Stimulated activated naive B cell treated with anti-CD40 and anti-IgM and Interleukin-4, amounts not matched to agents 10 μg/mL and 1 μg/mL and 100 μg/mL, for 72 hours (primary cell): ENCODE data around the gene LYZL4.

Source experiments
- ATAC-seq, 2 donors: fragments of 150-1000 bp; cut with Tn5 transposase; replicated peaks; 2 replicates each; pipeline ENCODE4 v1.10.0; 2021; ENCODE audit warnings: moderate library complexity in 1 of 2
- DNase-seq: peaks from one replicate; pipeline ENCODE4 v3.0.0; 2021
- H3K27ac Mint-ChIP-seq: one replicate; pipeline ENCODE4 v1.8.0; 2022; ENCODE audit warnings: mild to moderate bottlenecking, mixed read lengths
- H3K27me3 Mint-ChIP-seq, 2 donors: one replicate each; pipeline ENCODE4 v1.8.0; 2022; ENCODE audit warnings: mixed read lengths in 2 of 2
- H3K36me3 Mint-ChIP-seq, 2 donors: one replicate each; pipeline ENCODE4 v1.8.0; 2022; ENCODE audit warnings: mixed read lengths in 2 of 2, mild to moderate bottlenecking in 1 of 2
- H3K4me1 Mint-ChIP-seq, 2 donors: one replicate each; pipeline ENCODE4 v1.8.0; 2022; ENCODE audit warnings: mixed read lengths in 2 of 2, mild to moderate bottlenecking in 1 of 2
- H3K4me3 Mint-ChIP-seq, 2 donors: one replicate each; pipeline ENCODE4 v1.8.0; 2022; ENCODE audit warnings: mild to moderate bottlenecking in 2 of 2, mixed read lengths in 2 of 2, moderate library complexity in 1 of 2
- H3K9me3 Mint-ChIP-seq, 2 donors: one replicate each; pipeline ENCODE4 v1.8.0; 2022; ENCODE audit warnings: mixed read lengths in 2 of 2, mild to moderate bottlenecking in 1 of 2

Gene LYZL4

GRCh38 chr3:42439261-42440115 lies 29.1 kb upstream of the LYZL4 start:
- peaks cover 29 to 46% of the 10 kb centered on the region in 2 donors for H3K27me3 Mint-ChIP-seq
- H3K27ac Mint-ChIP-seq: no peak overlapping the region
- H3K36me3 Mint-ChIP-seq: no peaks in the 10 kb centered on the region
- no peak for DNase-seq
- no peak overlapping the region for H3K4me3 Mint-ChIP-seq
- no peak for ATAC-seq
- H3K4me1 Mint-ChIP-seq: no peaks in the 10 kb centered on the region
- H3K9me3 Mint-ChIP-seq: peaks cover 0 to 3% of the 10 kb centered on the region in 2 donors

- ATAC-seq (peak in 1 of 2 donors; percentile 25), DNase-seq (no peak)
- Mint-ChIP-seq H3K27me3 (peaks cover 23 to 44% of the 10 kb centered on the region in 2 donors), H3K9me3 (peaks cover 0 to 3% of the 10 kb centered on the region in 2 donors), H3K27ac (no peak overlapping the region), H3K4me1 (no peaks in the 10 kb centered on the region), H3K4me3 (no peak overlapping the region), H3K36me3 (no peaks in the 10 kb centered on the region)
These were observed 28.3 kb upstream of the LYZL4 start for GRCh38 chr3:42438758-42439157.

- peak; percentile 87 to 94 for ATAC-seq
- peaks cover 20 to 38% of the 10 kb centered on the region in 2 donors for H3K27me3 Mint-ChIP-seq
- peaks cover 0 to 6% of the 10 kb centered on the region in 2 donors for H3K9me3 Mint-ChIP-seq
- no peaks in the 10 kb centered on the region for H3K36me3 Mint-ChIP-seq
- H3K4me3 Mint-ChIP-seq: no peak overlapping the region
- DNase-seq: no peak
- no peak overlapping the region for H3K27ac Mint-ChIP-seq
- no peaks in the 10 kb centered on the region for H3K4me1 Mint-ChIP-seq
These were observed 27.8 kb upstream of the LYZL4 start for GRCh38 chr3:42438193-42438592.

GRCh38 chr3:42434777-42435380 lies 24.5 kb upstream of the LYZL4 start:
- no peak overlapping the region for H3K4me3 Mint-ChIP-seq
- peaks cover 29 to 41% of the 10 kb centered on the region in 2 donors for H3K27me3 Mint-ChIP-seq
- H3K36me3 Mint-ChIP-seq: peaks cover 2 to 7% of the 10 kb centered on the region in 2 donors
- DNase-seq: no peak
- no peaks in the 10 kb centered on the region for H3K4me1 Mint-ChIP-seq
- no peak overlapping the region for H3K27ac Mint-ChIP-seq
- H3K9me3 Mint-ChIP-seq: peaks cover 9 to 16% of the 10 kb centered on the region in 2 donors
- no peak for ATAC-seq

- ATAC-seq (no peak), DNase-seq (no peak)
- Mint-ChIP-seq H3K9me3 (peaks cover 9 to 16% of the 10 kb centered on the region in 2 donors), H3K27ac (no peak overlapping the region), H3K4me1 (no peaks in the 10 kb centered on the region), H3K36me3 (peaks cover 2 to 7% of the 10 kb centered on the region in 2 donors), H3K4me3 (no peak overlapping the region), H3K27me3 (peaks cover 46 to 47% of the 10 kb centered on the region in 2 donors)
These were observed 22.1 kb upstream of the LYZL4 start for GRCh38 chr3:42432485-42432884.

- Mint-ChIP-seq H3K27me3 (peaks cover 46% of the 10 kb centered on the region in 2 donors), H3K36me3 (peaks cover 2 to 7% of the 10 kb centered on the region in 2 donors), H3K4me1 (no peaks in the 10 kb centered on the region), H3K27ac (no peak overlapping the region), H3K4me3 (no peak overlapping the region), H3K9me3 (peaks cover 9 to 12% of the 10 kb centered on the region in 2 donors)
- no peak for ATAC-seq
- DNase-seq: no peak
These were observed 20.5 kb upstream of the LYZL4 start for GRCh38 chr3:42430781-42431532.

- DNase-seq: no peak
- Mint-ChIP-seq H3K27me3 (peaks cover 46% of the 10 kb centered on the region in 2 donors), H3K27ac (no peak overlapping the region), H3K9me3 (peaks cover 9 to 12% of the 10 kb centered on the region in 2 donors), H3K4me1 (no peaks in the 10 kb centered on the region), H3K4me3 (no peak overlapping the region), H3K36me3 (peaks cover 2 to 7% of the 10 kb centered on the region in 2 donors)
- no peak for ATAC-seq
These were observed 18.4 kb upstream of the LYZL4 start for GRCh38 chr3:42428830-42429229.

GRCh38 chr3:42425736-42426407 lies 15.5 kb upstream of the LYZL4 start:
- Mint-ChIP-seq H3K9me3 (no peaks in the 10 kb centered on the region), H3K36me3 (no peaks in the 10 kb centered on the region), H3K4me1 (no peaks in the 10 kb centered on the region), H3K27me3 (peaks cover 26% of the 10 kb centered on the region in 2 donors), H3K27ac (no peak overlapping the region), H3K4me3 (no peak overlapping the region)
- no peak for ATAC-seq
- DNase-seq: no peak

- H3K9me3 Mint-ChIP-seq: no peaks in the 10 kb centered on the region
- no peak overlapping the region for H3K4me3 Mint-ChIP-seq
- H3K27ac Mint-ChIP-seq: no peak overlapping the region
- ATAC-seq (no peak), DNase-seq (no peak)
- H3K36me3 Mint-ChIP-seq: no peaks in the 10 kb centered on the region
- peaks cover 23% of the 10 kb centered on the region in 2 donors for H3K27me3 Mint-ChIP-seq
- no peaks in the 10 kb centered on the region for H3K4me1 Mint-ChIP-seq
These were observed 14.5 kb upstream of the LYZL4 start for GRCh38 chr3:42424911-42425310.

GRCh38 chr3:42421818-42422796 lies 11.7 kb upstream of the LYZL4 start:
- H3K9me3 Mint-ChIP-seq: no peaks in the 10 kb centered on the region
- no peaks in the 10 kb centered on the region for H3K36me3 Mint-ChIP-seq
- DNase-seq (no peak), ATAC-seq (no peak)
- no peak overlapping the region for H3K27ac Mint-ChIP-seq
- peaks cover 3 to 12% of the 10 kb centered on the region in 2 donors for H3K27me3 Mint-ChIP-seq
- no peak overlapping the region for H3K4me3 Mint-ChIP-seq
- H3K4me1 Mint-ChIP-seq: no peaks in the 10 kb centered on the region

GRCh38 chr3:42419563-42419962 lies 9.2 kb upstream of the LYZL4 start:
- ATAC-seq: no peak

GRCh38 chr3:42412526-42413155 lies 2.2 kb upstream of the LYZL4 start:
- Mint-ChIP-seq H3K4me3 (no peak overlapping the region), H3K27me3 (peaks cover 28 to 63% of the 10 kb centered on the region in 2 donors), H3K9me3 (no peaks in the 10 kb centered on the region), H3K27ac (no peak overlapping the region), H3K4me1 (no peaks in the 10 kb centered on the region), H3K36me3 (no peaks in the 10 kb centered on the region)
- no peak for ATAC-seq
- DNase-seq: no peak

More at GRCh38 chr3:42419563-42419962, 9.2 kb upstream of the LYZL4 start:
- no peaks in the 10 kb centered on the region for H3K36me3 Mint-ChIP-seq
- no peaks in the 10 kb centered on the region for H3K4me1 Mint-ChIP-seq
- no peak overlapping the region for H3K27ac Mint-ChIP-seq
- H3K27me3 Mint-ChIP-seq: peaks cover 8 to 37% of the 10 kb centered on the region in 2 donors
- no peak overlapping the region for H3K4me3 Mint-ChIP-seq
- no peak for DNase-seq
- H3K9me3 Mint-ChIP-seq: no peaks in the 10 kb centered on the region

GRCh38 chr3:42411429-42411828 lies 1.0 kb upstream of the LYZL4 start:
- DNase-seq: no peak
- H3K4me3 Mint-ChIP-seq: no peak overlapping the region

More at GRCh38 chr3:42411429-42411828, 1.0 kb upstream of the LYZL4 start:
- Mint-ChIP-seq H3K4me1 (no peaks in the 10 kb centered on the region), H3K27ac (no peak overlapping the region), H3K36me3 (no peaks in the 10 kb centered on the region), H3K27me3 (peaks cover 33 to 56% of the 10 kb centered on the region in 2 donors), H3K9me3 (peaks cover 0 to 3% of the 10 kb centered on the region in 2 donors)
- ATAC-seq: no peak
